CD4-positive, alpha-beta T cell (primary cell): ENCODE measurements around the gene FCHSD2. TPM values are rescaled to one million over a fixed set of nuclear protein-coding genes. Genes with fewer than 3 reads are reported as not detected.
"Not testable (repeated sequence)": the region's sequence is repeated elsewhere in the genome, so short reads cannot be mapped to it uniquely, and the experiment has no call there.

Source experiments
- ATAC-seq: fragments of 200-7000 bp; cut with Tn5 transposase; one replicate; pipeline ENCODE4 v1.10.0; 2022; ENCODE audit warnings: mild to moderate bottlenecking; ENCODE audit not compliant: poor library complexity
- CTCF ChIA-PET: fragments of 350-600 bp; sonication (Branson Sonifier 250); formaldehyde crosslinking; loops from one replicate; lab custom pipeline; 2021; ENCODE audit warnings: antibody characterized with exemption, inconsistent platforms; lab: Charles Lee
- POLR2A ChIA-PET: fragments of 350-600 bp; sonication (Branson Sonifier 250); formaldehyde crosslinking; loops from one replicate; lab custom pipeline; 2021; ENCODE audit warnings: antibody characterized with exemption, inconsistent platforms; lab: Charles Lee
- DNase-seq, 14 experiments: peaks; one replicate each; pipeline ENCODE4 v3.0.0-alpha.2; 2013 to 2020; ENCODE audit warnings: mixed read lengths in 2 of 14
- H3K27ac ChIP-seq, 2 donors: one replicate each; pipeline versions ENCODE4 v1.5.1 to v1.7.0; 2013; ENCODE audit warnings: low read length in 2 of 2, low read depth in 1 of 2, mild to moderate bottlenecking in 1 of 2
- H3K27me3 ChIP-seq, 2 experiments: 1 replicate in 1 of 2; 2 replicates in 1 of 2; pipeline versions ENCODE4 v1.6.1 to v1.7.0; 2013; ENCODE audit warnings: low read length in 2 of 2, control low read depth in 1 of 2, mild to moderate bottlenecking in 1 of 2, moderate library complexity in 1 of 2; ENCODE audit not compliant: insufficient read depth in 2 of 2, control insufficient read depth in 1 of 2
- H3K36me3 ChIP-seq: one replicate; pipeline ENCODE4 v1.6.1; 2013; ENCODE audit warnings: low read length, control low read depth; ENCODE audit not compliant: insufficient read depth
- H3K4me1 ChIP-seq: one replicate; pipeline ENCODE4 v1.6.1; 2013; ENCODE audit warnings: low read length, control low read depth; ENCODE audit not compliant: insufficient read depth
- H3K4me3 ChIP-seq: one replicate; pipeline ENCODE4 v1.5.1; 2013; ENCODE audit warnings: mild to moderate bottlenecking, low read length, moderate library complexity
- H3K9me3 ChIP-seq, 2 experiments: 1 replicate in 1 of 2; 2 replicates in 1 of 2; pipeline versions ENCODE4 v1.6.1 to v1.7.0; 2013; ENCODE audit warnings: low read length in 2 of 2, mild to moderate bottlenecking in 2 of 2, control low read depth in 1 of 2, moderate library complexity in 1 of 2; ENCODE audit not compliant: control insufficient read depth in 1 of 2, insufficient read depth in 1 of 2
- H3K27ac Mint-ChIP-seq: one replicate; pipeline ENCODE4 v1.8.0; 2020; ENCODE audit warnings: mixed read lengths
- H3K27me3 Mint-ChIP-seq: one replicate; pipeline ENCODE4 v1.8.0; 2021; ENCODE audit warnings: mixed read lengths
- H3K36me3 Mint-ChIP-seq: one replicate; pipeline ENCODE4 v1.8.0; 2021; ENCODE audit warnings: low read depth, mixed read lengths
- H3K4me1 Mint-ChIP-seq: one replicate; pipeline ENCODE4 v1.8.0; 2021; ENCODE audit warnings: low read depth, mixed read lengths
- H3K4me3 Mint-ChIP-seq: one replicate; pipeline ENCODE4 v1.8.0; 2020; ENCODE audit warnings: mild to moderate bottlenecking, mixed read lengths
- H3K9me3 Mint-ChIP-seq: one replicate; pipeline ENCODE4 v1.8.0; 2020; ENCODE audit warnings: mixed read lengths
- CTCF ChIP-seq: fragments of 200-600 bp; IDR thresholded peaks from one replicate; pipeline ENCODE4 v1.8.0; 2022; ENCODE audit warnings: antibody characterized with exemption, mild to moderate bottlenecking
- intact Hi-C, 2 experiments: fragments of 100-400 bp; cut with DNase I in 1 of 2; cut with micrococcal nuclease in 1 of 2; formaldehyde crosslinking; loops; one replicate each; pipeline versions ENCODE4 v1.15.1 to v1.9.0; 2023 to 2025; cut with DNase I, micrococcal nuclease
- total RNA-seq, 174 experiments: library from RNA in 2 of 174; stranded (reverse) in 2 of 174; gene quantifications; one replicate each; pipeline ENCODE4 v1.2.3 and lab custom pipeline; 2021 to 2026

The FCHSD2 gene
- total RNA-seq, 2 experiments from 2014 or later = 48.6 to 50.7 TPM

GRCh38 chr11:72859126-72859525 lies 283.0 kb downstream of the FCHSD2 start:
- H3K9me3 ChIP-seq = no peaks in the 10 kb centered on the region
- H3K4me3 ChIP-seq = no peak overlapping the region
- H3K4me1 ChIP-seq = no peaks in the 10 kb centered on the region
- no peak for TF ChIP-seq CTCF
- intact Hi-C loops = no loop called here
- peaks cover 2% of the 10 kb centered on the region for H3K36me3 ChIP-seq
- DNase-seq (no peak), ATAC-seq (no peak)
- H3K27me3 ChIP-seq = no peaks in the 10 kb centered on the region
- Mint-ChIP-seq H3K4me1 (no peaks in the 10 kb centered on the region), H3K36me3 (peaks cover 42% of the 10 kb centered on the region), H3K27me3 (no peaks in the 10 kb centered on the region), H3K4me3 (no peak overlapping the region), H3K9me3 (no peaks in the 10 kb centered on the region), H3K27ac (no peak overlapping the region)
- ChIA-PET CTCF (interaction anchor here (0.5 kb wide), 1 partner anchor 124 kb away, joined by 3 read pairs; no protein-coding TSS in a partner anchor), POLR2A (no interaction called here)
- no peak overlapping the region for H3K27ac ChIP-seq

- H3K4me3 ChIP-seq, intact Hi-C loops, ATAC-seq, H3K4me1 ChIP-seq, H3K27ac ChIP-seq, H3K9me3 ChIP-seq, H3K4me3 Mint-ChIP-seq, H3K27me3 ChIP-seq, DNase-seq, CTCF ChIA-PET, H3K36me3 ChIP-seq, H3K27ac Mint-ChIP-seq, H3K27me3 Mint-ChIP-seq, H3K4me1 Mint-ChIP-seq, H3K9me3 Mint-ChIP-seq: not testable (repeated sequence)
- POLR2A ChIA-PET = interaction anchor here (0.6 kb wide), 1 partner anchor 9 kb away, joined by 3 read pairs; no protein-coding TSS in a partner anchor
- H3K36me3 Mint-ChIP-seq = peaks cover 36% of the 10 kb centered on the region
Measured at GRCh38 chr11:72858267-72858666, 283.9 kb downstream of the FCHSD2 start.

GRCh38 chr11:72856551-72857345 lies 285.4 kb downstream of the FCHSD2 start:
- no peaks in the 10 kb centered on the region for H3K27me3 ChIP-seq
- H3K4me1 ChIP-seq = no peaks in the 10 kb centered on the region
- DNase-seq (no peak), ATAC-seq (no peak)
- H3K36me3 ChIP-seq = peaks cover 2% of the 10 kb centered on the region
- H3K9me3 ChIP-seq = no peaks in the 10 kb centered on the region
- H3K4me1 Mint-ChIP-seq = peaks cover 4% of the 10 kb centered on the region
- H3K27me3 Mint-ChIP-seq = no peaks in the 10 kb centered on the region
- ChIA-PET POLR2A (no interaction called here), CTCF (no interaction called here)
- no peak overlapping the region for H3K4me3 ChIP-seq
- H3K4me3 Mint-ChIP-seq = no peak overlapping the region
- H3K36me3 Mint-ChIP-seq = peaks cover 36% of the 10 kb centered on the region
- no peak for TF ChIP-seq CTCF
- H3K27ac Mint-ChIP-seq = no peak overlapping the region
- H3K27ac ChIP-seq = no peak overlapping the region
- H3K9me3 Mint-ChIP-seq = no peaks in the 10 kb centered on the region
- intact Hi-C loops = no loop called here
